ENCODE data around the gene NFKBIB.

The NFKBIB gene

DNA sequence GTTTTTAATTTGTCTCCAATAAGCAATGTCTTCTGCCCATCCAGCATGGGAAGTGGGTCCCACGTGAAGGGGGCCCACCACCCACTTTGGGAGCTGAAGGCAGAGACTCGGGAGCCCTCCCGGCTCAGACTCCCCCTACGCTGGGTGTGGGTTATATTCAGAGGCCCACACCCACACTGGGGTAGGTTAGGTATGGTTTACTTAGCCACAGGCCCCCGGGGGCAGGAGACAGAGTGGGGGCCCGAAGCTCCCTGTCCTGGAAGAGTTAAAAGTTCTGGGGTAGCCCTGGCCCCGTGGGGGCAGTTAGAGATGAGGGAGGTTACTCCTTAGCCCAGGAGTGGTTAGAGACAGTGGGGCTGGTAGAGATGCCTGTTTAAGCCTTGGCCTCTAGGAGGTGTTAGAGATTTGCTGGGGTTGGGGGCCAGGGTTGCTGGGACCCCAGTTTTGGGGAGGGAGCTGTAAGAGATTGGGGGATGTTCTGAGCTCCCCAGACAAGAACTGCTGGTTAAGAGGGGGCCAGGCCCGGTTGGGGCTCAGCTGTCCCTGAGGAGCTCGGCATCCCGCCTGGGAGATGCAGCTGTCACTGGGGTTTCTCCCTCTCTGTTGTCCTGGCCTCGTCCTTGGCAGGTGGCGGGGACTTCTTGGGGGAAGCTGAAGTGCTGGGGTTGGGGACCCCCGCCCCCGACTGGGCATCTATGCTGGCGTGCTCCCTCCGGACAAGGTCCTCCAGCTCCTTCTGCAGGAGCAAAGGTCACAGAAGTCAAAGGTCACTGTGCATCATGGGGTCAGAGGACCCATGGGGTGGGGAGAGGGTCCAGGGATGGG, 21.0 kb upstream of the NFKBIB start:
- TF ChIP-seq FOXP2 (optimal IDR thresholded peaks at IDR 0.05; ENCODE audit: borderline replicate concordance, extremely low read depth, extremely low read length, insufficient read depth) = no peak
- no peak for TF ChIP-seq POLR2AphosphoS5 (IDR thresholded peaks at IDR 0.05; ENCODE audit: low read depth, low read length)
- TF ChIP-seq SIN3A (IDR thresholded peaks at IDR 0.05; ENCODE audit: borderline replicate concordance, insufficient read depth, low read length) = no peak
- TF ChIP-seq, protein P1, sequence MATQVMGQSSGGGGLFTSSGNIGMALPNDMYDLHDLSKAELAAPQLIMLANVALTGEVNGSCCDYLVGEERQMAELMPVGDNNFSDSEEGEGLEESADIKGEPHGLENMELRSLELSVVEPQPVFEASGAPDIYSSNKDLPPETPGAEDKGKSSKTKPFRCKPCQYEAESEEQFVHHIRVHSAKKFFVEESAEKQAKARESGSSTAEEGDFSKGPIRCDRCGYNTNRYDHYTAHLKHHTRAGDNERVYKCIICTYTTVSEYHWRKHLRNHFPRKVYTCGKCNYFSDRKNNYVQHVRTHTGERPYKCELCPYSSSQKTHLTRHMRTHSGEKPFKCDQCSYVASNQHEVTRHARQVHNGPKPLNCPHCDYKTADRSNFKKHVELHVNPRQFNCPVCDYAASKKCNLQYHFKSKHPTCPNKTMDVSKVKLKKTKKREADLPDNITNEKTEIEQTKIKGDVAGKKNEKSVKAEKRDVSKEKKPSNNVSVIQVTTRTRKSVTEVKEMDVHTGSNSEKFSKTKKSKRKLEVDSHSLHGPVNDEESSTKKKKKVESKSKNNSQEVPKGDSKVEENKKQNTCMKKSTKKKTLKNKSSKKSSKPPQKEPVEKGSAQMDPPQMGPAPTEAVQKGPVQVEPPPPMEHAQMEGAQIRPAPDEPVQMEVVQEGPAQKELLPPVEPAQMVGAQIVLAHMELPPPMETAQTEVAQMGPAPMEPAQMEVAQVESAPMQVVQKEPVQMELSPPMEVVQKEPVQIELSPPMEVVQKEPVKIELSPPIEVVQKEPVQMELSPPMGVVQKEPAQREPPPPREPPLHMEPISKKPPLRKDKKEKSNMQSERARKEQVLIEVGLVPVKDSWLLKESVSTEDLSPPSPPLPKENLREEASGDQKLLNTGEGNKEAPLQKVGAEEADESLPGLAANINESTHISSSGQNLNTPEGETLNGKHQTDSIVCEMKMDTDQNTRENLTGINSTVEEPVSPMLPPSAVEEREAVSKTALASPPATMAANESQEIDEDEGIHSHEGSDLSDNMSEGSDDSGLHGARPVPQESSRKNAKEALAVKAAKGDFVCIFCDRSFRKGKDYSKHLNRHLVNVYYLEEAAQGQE (IDR thresholded peaks at IDR 0.05; ENCODE audit: insufficient read depth in 1 of 2, low read depth in 2 of 2, low read length in 2 of 2) = no peak
- TF ChIP-seq TAF1 (IDR thresholded peaks at IDR 0.05; ENCODE audit: borderline replicate concordance, insufficient read depth, low read length) = no peak

DNA sequence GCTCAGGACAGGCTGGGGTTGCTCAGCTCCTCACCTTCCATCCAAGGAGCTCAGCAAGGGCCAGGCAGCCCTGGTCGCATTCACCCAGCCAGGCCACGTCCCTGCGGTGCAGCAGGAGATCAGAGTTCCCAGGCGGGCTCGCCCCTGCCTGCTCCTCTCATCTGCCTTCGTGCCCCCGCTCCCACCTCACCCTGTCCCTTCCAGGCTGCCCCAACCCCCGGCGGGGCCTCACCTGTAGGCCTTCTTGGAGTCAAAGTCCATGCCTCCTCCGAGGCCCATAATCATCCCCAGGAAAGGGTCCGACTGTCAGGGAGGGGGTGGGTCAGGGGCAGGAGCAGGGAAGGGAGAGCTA, 20.4 kb upstream of the NFKBIB start:
- no peak for TF ChIP-seq TAF1 (IDR thresholded peaks at IDR 0.05; ENCODE audit: borderline replicate concordance, insufficient read depth, low read length)
- TF ChIP-seq POLR2AphosphoS5 (IDR thresholded peaks at IDR 0.05; ENCODE audit: low read depth, low read length) = no peak
- TF ChIP-seq FOXP2 (optimal IDR thresholded peaks at IDR 0.05; ENCODE audit: borderline replicate concordance, extremely low read depth, extremely low read length, insufficient read depth) = no peak
- TF ChIP-seq, protein P1 (IDR thresholded peaks at IDR 0.05; ENCODE audit: insufficient read depth in 1 of 2, low read depth in 2 of 2, low read length in 2 of 2) = no peak
- no peak for TF ChIP-seq SIN3A (IDR thresholded peaks at IDR 0.05; ENCODE audit: borderline replicate concordance, insufficient read depth, low read length)

DNA sequence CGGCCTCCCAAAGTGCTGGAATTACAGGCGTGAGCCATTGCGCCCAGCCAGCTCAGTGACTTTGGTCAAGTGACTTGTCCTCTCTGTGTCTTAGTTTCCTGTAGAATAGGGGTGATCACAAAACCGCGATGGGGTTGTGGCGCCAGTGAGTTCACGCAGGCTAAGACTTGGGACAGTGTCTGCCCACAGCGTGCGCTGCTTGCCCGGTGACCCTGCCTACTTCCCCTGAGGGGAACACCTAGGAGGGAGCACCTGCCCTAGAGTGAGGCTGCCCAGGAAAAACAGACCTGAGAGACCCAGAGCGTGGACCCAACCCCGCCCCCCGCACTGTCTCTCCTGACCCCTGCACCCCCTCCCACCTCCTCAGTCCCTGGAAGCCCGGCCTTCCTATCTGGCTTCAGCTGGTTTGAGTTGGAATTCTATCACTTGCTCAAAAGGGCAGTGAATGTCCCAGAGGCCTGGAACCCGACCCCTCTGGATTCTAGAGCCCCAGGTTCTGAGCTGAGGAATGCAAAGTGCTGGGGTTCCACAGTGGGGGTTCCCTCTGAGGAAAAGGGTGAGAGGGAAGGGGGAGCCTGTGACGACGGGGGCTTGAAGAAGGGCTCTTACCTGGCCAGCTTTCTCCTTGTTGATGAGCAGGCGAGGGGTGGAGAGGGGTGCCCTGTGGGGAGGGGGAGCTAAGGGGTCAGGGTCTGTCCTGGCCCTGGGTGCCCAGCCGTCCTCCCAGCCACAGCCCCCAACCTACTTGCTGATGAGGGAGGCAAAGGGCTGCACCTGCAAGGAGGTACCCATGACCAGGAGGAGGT, 19.5 kb upstream of the NFKBIB start:
- TF ChIP-seq SIN3A (IDR thresholded peaks at IDR 0.05; ENCODE audit: borderline replicate concordance, insufficient read depth, low read length) (no peak), FOXP2 (optimal IDR thresholded peaks at IDR 0.05; ENCODE audit: borderline replicate concordance, extremely low read depth, extremely low read length, insufficient read depth) (no peak), POLR2AphosphoS5 (IDR thresholded peaks at IDR 0.05; ENCODE audit: low read depth, low read length) (no peak), TAF1 (IDR thresholded peaks at IDR 0.05; ENCODE audit: borderline replicate concordance, insufficient read depth, low read length) (no peak)
- TF ChIP-seq, protein P1 (IDR thresholded peaks at IDR 0.05; ENCODE audit: insufficient read depth in 1 of 2, low read depth in 2 of 2, low read length in 2 of 2) = no peak

DNA sequence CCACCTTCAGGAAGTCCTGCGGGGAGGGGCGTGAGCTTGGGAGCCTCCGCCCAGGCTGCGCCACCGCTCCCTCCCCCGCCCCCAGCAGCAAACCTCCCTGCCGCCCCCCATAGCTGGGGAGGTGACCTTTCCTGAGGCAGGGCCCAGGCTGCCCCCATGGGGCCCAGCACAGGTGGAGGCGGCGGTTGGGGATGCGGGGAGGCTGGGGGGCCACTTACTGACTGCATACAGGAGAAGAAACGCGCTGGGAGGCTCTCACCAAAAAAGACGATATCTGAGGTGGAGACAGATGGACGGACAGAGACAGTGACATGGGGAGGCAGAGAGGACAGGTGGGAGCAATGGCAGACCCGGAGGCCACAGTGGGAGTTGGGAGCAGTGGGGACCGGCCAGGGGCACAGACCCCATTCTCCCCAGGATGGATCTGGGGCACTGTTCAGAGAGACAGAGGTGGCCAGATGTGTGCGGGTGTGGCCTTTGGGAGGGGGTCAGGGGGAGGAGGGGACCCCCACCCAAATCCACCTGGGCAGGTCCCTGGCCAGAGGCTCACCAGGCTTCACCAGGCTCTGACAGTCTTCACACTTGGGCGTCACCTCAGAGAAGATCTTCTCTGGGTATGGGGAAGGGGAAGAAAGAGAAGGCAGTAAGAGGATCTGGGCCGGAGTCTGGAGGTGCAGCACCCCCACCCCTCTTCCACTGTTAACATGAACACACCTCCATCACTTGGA, 18.7 kb upstream of the NFKBIB start:
- TF ChIP-seq, protein P1 (IDR thresholded peaks at IDR 0.05; ENCODE audit: insufficient read depth in 1 of 2, low read depth in 2 of 2, low read length in 2 of 2) = no peak
- TF ChIP-seq TAF1 (IDR thresholded peaks at IDR 0.05; ENCODE audit: borderline replicate concordance, insufficient read depth, low read length) = no peak
- TF ChIP-seq POLR2AphosphoS5 (IDR thresholded peaks at IDR 0.05; ENCODE audit: low read depth, low read length) = no peak
- TF ChIP-seq SIN3A (IDR thresholded peaks at IDR 0.05; ENCODE audit: borderline replicate concordance, insufficient read depth, low read length) = no peak
- TF ChIP-seq FOXP2 (optimal IDR thresholded peaks at IDR 0.05; ENCODE audit: borderline replicate concordance, extremely low read depth, extremely low read length, insufficient read depth) = no peak
